ENCODE measurements around the gene MYBPC2. TPM values are rescaled to one million over a fixed set of nuclear protein-coding genes. Genes with fewer than 3 reads are reported as not detected.

Gene MYBPC2
- total RNA-seq, 1 donor: not detected

DNA sequence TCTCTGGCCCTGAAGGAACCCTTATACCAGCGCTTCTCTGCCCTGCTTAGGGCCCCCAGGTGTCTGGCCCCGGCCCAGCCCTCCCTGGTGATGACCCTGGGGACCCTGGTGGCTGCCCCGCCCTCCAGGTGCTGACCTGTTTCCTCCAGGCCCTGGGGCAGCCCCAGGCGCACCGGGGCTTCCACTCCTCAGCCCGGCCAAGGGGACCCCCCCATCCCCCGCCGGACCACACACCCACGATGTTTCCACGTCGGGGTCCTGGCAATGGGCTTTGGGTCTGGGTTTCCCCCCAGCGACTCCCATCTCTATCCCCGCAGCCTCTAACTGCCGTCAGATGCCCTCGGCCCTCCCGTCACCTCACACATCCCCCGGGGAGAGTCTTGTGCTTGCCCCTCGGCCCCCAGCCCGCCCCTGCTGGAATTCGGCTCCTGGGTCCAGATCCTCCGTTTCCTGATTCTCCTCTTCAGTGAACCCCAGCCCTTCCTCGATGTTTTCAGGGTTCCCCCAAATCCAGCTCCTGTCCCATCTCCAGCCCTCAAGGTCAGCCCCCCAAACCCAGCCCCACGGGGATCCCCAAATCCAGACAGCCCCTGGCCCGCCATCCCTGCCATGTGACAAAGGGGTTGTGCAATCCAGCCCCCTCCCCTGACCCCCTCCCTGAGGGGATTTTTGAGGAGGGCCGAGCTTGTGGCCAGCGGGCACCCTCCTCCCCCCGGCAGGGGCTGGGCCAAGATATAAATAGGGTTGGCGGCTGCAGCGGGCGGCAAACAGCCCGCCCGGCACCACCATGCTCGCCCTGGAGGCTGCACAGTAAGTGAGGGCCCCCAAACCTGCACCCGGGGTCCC, 14.3 kb upstream of the MYBPC2 start, which contains the start of gene SPIB:
SPIB (plus strand) TSS at position 763 of the 846 bp plus-strand sequence; CDS start at position 788, 25 bp downstream.
- Histone ChIP-seq H3K4me2 (ENCODE audit: insufficient read depth, low read length) (no peak within 1 kb of the TSS), H2AFZ (ENCODE audit: low read length) (no peak within 1 kb of the TSS), H3K9me3 (ENCODE audit: low read depth, low read length) (no peaks in the 10 kb centered on the region), H4K20me1 (ENCODE audit: insufficient read depth, low read length) (no peaks in the 10 kb centered on the region), H3K79me2 (ENCODE audit: insufficient read depth, low read length) (no peaks in the 10 kb centered on the region), H3K36me3 (ENCODE audit: insufficient read depth, low read length) (no peaks in the 10 kb centered on the region), H3K4me1 (ENCODE audit: insufficient read depth, low read length) (no peaks in the 10 kb centered on the region), H3K27ac (ENCODE audit: low read depth, low read length) (no peak within 1 kb of the TSS), H3K27me3 (ENCODE audit: insufficient read depth, low read length) (peaks cover 10% of the 10 kb centered on the region), H3K4me3 (ENCODE audit: insufficient read depth, low read length) (no peak within 1 kb of the TSS)
- TF ChIP-seq, protein P1, sequence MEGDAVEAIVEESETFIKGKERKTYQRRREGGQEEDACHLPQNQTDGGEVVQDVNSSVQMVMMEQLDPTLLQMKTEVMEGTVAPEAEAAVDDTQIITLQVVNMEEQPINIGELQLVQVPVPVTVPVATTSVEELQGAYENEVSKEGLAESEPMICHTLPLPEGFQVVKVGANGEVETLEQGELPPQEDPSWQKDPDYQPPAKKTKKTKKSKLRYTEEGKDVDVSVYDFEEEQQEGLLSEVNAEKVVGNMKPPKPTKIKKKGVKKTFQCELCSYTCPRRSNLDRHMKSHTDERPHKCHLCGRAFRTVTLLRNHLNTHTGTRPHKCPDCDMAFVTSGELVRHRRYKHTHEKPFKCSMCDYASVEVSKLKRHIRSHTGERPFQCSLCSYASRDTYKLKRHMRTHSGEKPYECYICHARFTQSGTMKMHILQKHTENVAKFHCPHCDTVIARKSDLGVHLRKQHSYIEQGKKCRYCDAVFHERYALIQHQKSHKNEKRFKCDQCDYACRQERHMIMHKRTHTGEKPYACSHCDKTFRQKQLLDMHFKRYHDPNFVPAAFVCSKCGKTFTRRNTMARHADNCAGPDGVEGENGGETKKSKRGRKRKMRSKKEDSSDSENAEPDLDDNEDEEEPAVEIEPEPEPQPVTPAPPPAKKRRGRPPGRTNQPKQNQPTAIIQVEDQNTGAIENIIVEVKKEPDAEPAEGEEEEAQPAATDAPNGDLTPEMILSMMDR (IDR thresholded peaks at IDR 0.05; ENCODE audit: extremely low read depth, low read depth, low read length): no peak
- no peak for DNase-seq (ENCODE audit: insufficient read length, low spot score, missing footprints)

DNA sequence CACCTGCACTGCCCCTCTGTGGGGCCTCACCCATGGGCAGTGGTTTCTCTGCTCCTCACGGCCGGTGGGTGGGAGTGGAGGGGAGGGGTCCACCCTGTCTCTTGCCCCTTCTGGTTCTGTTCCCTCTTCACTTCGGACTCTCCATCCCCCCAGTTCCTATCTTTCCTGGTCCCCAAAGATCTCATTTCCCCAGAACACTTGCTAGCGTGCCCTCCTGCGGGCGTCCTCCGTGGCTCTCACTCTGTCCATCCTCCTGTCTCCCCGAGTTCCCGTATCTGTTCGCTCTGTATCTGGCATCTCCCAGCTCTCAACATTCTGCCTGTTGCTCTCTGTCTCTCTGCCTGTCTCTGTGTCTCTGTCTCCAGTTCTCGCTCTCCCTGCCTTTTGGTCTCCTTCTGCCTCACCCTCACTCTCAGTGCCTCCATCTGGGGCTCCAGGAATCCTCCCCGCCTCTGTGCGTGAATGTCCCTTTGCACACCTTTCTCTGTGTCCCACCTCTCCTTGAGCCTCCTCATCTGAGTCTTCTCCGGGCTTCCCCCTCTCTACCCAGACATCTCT, 13.6 kb upstream of the MYBPC2 start:
- H3K4me3 ChIP-seq (ENCODE audit: insufficient read depth, low read length): no peak overlapping the region
- H3K27ac ChIP-seq (ENCODE audit: low read depth, low read length): no peak overlapping the region
- no peaks in the 10 kb centered on the region for H3K36me3 ChIP-seq (ENCODE audit: insufficient read depth, low read length)
- H3K4me1 ChIP-seq (ENCODE audit: insufficient read depth, low read length): no peaks in the 10 kb centered on the region
- H3K9me3 ChIP-seq (ENCODE audit: low read depth, low read length): no peaks in the 10 kb centered on the region
- no peak overlapping the region for H3K4me2 ChIP-seq (ENCODE audit: insufficient read depth, low read length)
- TF ChIP-seq, protein P1 (IDR thresholded peaks at IDR 0.05; ENCODE audit: extremely low read depth, low read depth, low read length): no peak
- H4K20me1 ChIP-seq (ENCODE audit: insufficient read depth, low read length): no peaks in the 10 kb centered on the region
- H3K79me2 ChIP-seq (ENCODE audit: insufficient read depth, low read length): no peaks in the 10 kb centered on the region
- DNase-seq (ENCODE audit: insufficient read length, low spot score, missing footprints): no peak
- H3K27me3 ChIP-seq (ENCODE audit: insufficient read depth, low read length): peaks cover 10% of the 10 kb centered on the region
- no peak overlapping the region for H2AFZ ChIP-seq (ENCODE audit: low read length)

DNA sequence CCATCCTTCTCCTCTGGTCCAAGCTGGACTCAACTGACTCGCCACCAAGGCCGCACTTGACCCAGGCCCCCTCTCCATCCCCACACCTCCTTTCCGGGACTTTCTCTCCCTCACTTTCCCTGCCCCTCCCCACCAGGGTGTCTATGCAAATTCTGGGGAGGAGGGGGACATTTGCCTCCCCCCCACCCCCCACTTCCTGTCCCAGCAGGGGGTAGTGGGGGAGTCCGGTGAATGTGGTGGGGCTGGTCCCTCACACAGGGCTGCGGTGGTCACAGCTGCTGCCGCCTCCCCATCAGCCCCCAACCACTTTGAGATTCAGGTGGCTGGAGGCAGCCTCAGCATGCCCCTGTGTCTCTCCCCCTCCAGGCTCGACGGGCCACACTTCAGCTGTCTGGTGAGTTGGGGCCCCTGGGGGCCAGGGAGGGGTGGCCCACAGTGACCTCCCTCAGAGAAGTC, 13.1 kb upstream of the MYBPC2 start:
- Histone ChIP-seq H3K4me1 (ENCODE audit: insufficient read depth, low read length) (no peaks in the 10 kb centered on the region), H3K79me2 (ENCODE audit: insufficient read depth, low read length) (no peaks in the 10 kb centered on the region), H4K20me1 (ENCODE audit: insufficient read depth, low read length) (no peaks in the 10 kb centered on the region), H3K4me2 (ENCODE audit: insufficient read depth, low read length) (no peak overlapping the region), H3K27ac (ENCODE audit: low read depth, low read length) (no peak overlapping the region), H3K36me3 (ENCODE audit: insufficient read depth, low read length) (no peaks in the 10 kb centered on the region), H2AFZ (ENCODE audit: low read length) (no peak overlapping the region), H3K9me3 (ENCODE audit: low read depth, low read length) (no peaks in the 10 kb centered on the region), H3K27me3 (ENCODE audit: insufficient read depth, low read length) (peaks cover 10% of the 10 kb centered on the region), H3K4me3 (ENCODE audit: insufficient read depth, low read length) (no peak overlapping the region)
- TF ChIP-seq, protein P1 (IDR thresholded peaks at IDR 0.05; ENCODE audit: extremely low read depth, low read depth, low read length): no peak
- no peak for DNase-seq (ENCODE audit: insufficient read length, low spot score, missing footprints)

DNA sequence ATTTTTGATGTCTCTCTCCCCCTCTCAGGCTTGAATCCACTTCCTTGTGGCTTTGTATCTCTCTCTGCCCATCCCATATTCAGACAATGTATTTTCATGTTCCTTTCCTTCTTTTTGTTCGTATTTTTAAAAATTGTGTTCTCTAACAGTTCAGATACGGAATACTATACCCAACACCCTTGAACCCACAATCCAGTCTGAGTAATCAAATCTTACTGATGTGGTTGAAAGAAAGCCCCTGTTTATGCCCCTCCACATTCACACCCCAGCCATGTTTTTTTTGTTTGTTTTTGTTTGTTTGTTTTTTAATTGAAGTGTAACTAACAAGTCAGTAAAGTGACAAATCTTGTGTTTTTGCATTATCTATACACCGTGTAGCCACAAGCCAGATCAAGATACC, 12.6 kb upstream of the MYBPC2 start:
- Histone ChIP-seq H3K9me3 (ENCODE audit: low read depth, low read length) (no peaks in the 10 kb centered on the region), H3K36me3 (ENCODE audit: insufficient read depth, low read length) (no peaks in the 10 kb centered on the region), H3K79me2 (ENCODE audit: insufficient read depth, low read length) (no peaks in the 10 kb centered on the region), H3K4me1 (ENCODE audit: insufficient read depth, low read length) (no peaks in the 10 kb centered on the region), H2AFZ (ENCODE audit: low read length) (no peak overlapping the region), H3K27ac (ENCODE audit: low read depth, low read length) (no peak overlapping the region), H3K4me2 (ENCODE audit: insufficient read depth, low read length) (no peak overlapping the region), H3K27me3 (ENCODE audit: insufficient read depth, low read length) (peaks cover 10% of the 10 kb centered on the region), H3K4me3 (ENCODE audit: insufficient read depth, low read length) (no peak overlapping the region), H4K20me1 (ENCODE audit: insufficient read depth, low read length) (no peaks in the 10 kb centered on the region)
- TF ChIP-seq, protein P1 (IDR thresholded peaks at IDR 0.05; ENCODE audit: extremely low read depth, low read depth, low read length): no peak
- DNase-seq (ENCODE audit: insufficient read length, low spot score, missing footprints): no peak

Data from osteoblast (primary cell).